ENCODE data around the gene MTRR. TPM values are rescaled to one million over a fixed set of nuclear protein-coding genes. Genes with fewer than 3 reads are reported as not detected.

The MTRR gene
- total RNA-seq, 1 donor from 2014 or later: 18.7 TPM

Other genes with a start within 250 kb of the MTRR start
- gene CFAP90, start 18.0 kb upstream of the MTRR start, total RNA-seq: not detected in 2 replicates
- 7.6 and 9.1 TPM in 2 replicates for gene FASTKD3, start 117 bp upstream of the MTRR start, total RNA-seq

Data from lung microvascular endothelial cell (primary cell).